A549 (cell line): ENCODE measurements around the gene HHATL. TPM values are rescaled to one million over a fixed set of nuclear protein-coding genes. Genes with fewer than 3 reads are reported as not detected.

Experiments used
- ATAC-seq, 2 experiments: fragments of 200-7000 bp in 1 of 2; fragments of >200 bp in 1 of 2; cut with Nextera tagmentation in 1 of 2; cut with Tn5 transposase in 1 of 2; 3 replicates each; pipeline versions ENCODE4 v1.8.0 to v1.9.1; 2018 to 2020; ENCODE audit warnings: mild to moderate bottlenecking in 1 of 2, moderate library complexity in 1 of 2
- CTCF ChIA-PET: fragments of 300-600 bp; sonication (Branson Sonifier 250); formaldehyde crosslinking; extraction: SDS; loops from one replicate; lab custom pipeline; 2021; ENCODE audit warnings: antibody characterized with exemption, inconsistent platforms; lab: Yijun Ruan, JAX
- POLR2A ChIA-PET: fragments of 350-600 bp; formaldehyde crosslinking; extraction: SDS; loops from one replicate; lab custom pipeline; 2021; ENCODE audit warnings: antibody characterized with exemption, inconsistent platforms; lab: Yijun Ruan, JAX
- DNase-seq, 2 experiments: peaks; one replicate each; pipeline versions ENCODE4 v3.0.0 to v3.0.0-alpha.2; 2011 to 2016; ENCODE audit warnings: low read depth in 1 of 2, low spot score in 1 of 2
- FAIRE-seq: peaks from 2 replicates; lab custom pipeline; 2011; peaks lifted over from hg19 to GRCh38; lab: Jason Lieb, UNC
- H3K27ac ChIP-seq, 2 experiments: fragments of >200 bp; sonication (Bioruptor Twin); formaldehyde crosslinking; 3 replicates each; pipeline ENCODE4 v1.5.1; 2016 to 2017
- H3K4me1 ChIP-seq: fragments of >200 bp; sonication (Bioruptor Twin); formaldehyde crosslinking; 3 replicates; pipeline ENCODE4 v1.6.1; 2016
- H3K4me2 ChIP-seq: fragments of >200 bp; sonication (Bioruptor Twin); formaldehyde crosslinking; 3 replicates; pipeline ENCODE4 v1.6.1; 2016
- H3K4me3 ChIP-seq: fragments of >200 bp; sonication (Bioruptor Twin); formaldehyde crosslinking; 3 replicates; pipeline ENCODE4 v1.5.1; 2016
- H3K9me3 ChIP-seq: fragments of >200 bp; sonication (Bioruptor Twin); formaldehyde crosslinking; 3 replicates; pipeline ENCODE4 v1.6.1; 2016
- BHLHE40 ChIP-seq: IDR thresholded peaks from 2 replicates; pipeline ENCODE4 v1.6.1; 2012; ENCODE audit warnings: low read depth, low read length, inconsistent platforms
- CHD2 ChIP-seq: fragments of 150-350 bp; IDR thresholded peaks from 2 replicates; pipeline ENCODE4 v1.6.1; 2014; ENCODE audit warnings: low read length; ENCODE audit not compliant: partially characterized antibody
- CHD4 ChIP-seq: fragments of 200-600 bp; sonication (generic); IDR thresholded peaks from 2 replicates; pipeline ENCODE4 v1.6.1; 2016; ENCODE audit warnings: antibody characterized with exemption, mild to moderate bottlenecking, borderline replicate concordance
- CTCF ChIP-seq: fragments of >200 bp; sonication (Bioruptor Twin); formaldehyde crosslinking; IDR thresholded peaks from 3 replicates; pipeline ENCODE4 v1.5.1; 2016
- E2F6 ChIP-seq: IDR thresholded peaks from 2 replicates; pipeline ENCODE4 v1.6.1; 2012; ENCODE audit warnings: low read depth, borderline replicate concordance
- EHF ChIP-seq: fragments of 250-450 bp; sonication (Bioruptor Pico); IDR thresholded peaks from 2 replicates; pipeline ENCODE4 v1.5.0; 2020; ENCODE audit warnings: mild to moderate bottlenecking
- EHMT2 ChIP-seq: fragments of 200-600 bp; sonication (generic); IDR thresholded peaks from 2 replicates; pipeline ENCODE4 v1.6.1; 2016; ENCODE audit warnings: antibody characterized with exemption, low read depth, mild to moderate bottlenecking, moderate library complexity
- ESRRA ChIP-seq: fragments of 150-350 bp; IDR thresholded peaks from 2 replicates; pipeline ENCODE4 v1.6.1; 2014; ENCODE audit warnings: mild to moderate bottlenecking, low read length, borderline replicate concordance
- FOSB ChIP-seq: fragments of 250-450 bp; sonication (Bioruptor Pico); IDR thresholded peaks from 2 replicates; pipeline ENCODE4 v1.5.0; 2020; ENCODE audit warnings: mild to moderate bottlenecking, moderate library complexity
- FOSL2 ChIP-seq, 2 experiments: fragments of 450-650 bp in 1 of 2; fragments of >200 bp in 1 of 2; sonication (Bioruptor Twin) in 1 of 2; formaldehyde crosslinking; IDR thresholded peaks; 2 replicates each; pipeline versions ENCODE4 v1.5.0 to v1.6.1; 2016 to 2020; ENCODE audit warnings: mild to moderate bottlenecking in 1 of 2, moderate library complexity in 1 of 2
- HEYL ChIP-seq: fragments of 250-450 bp; sonication (Bioruptor Pico); IDR thresholded peaks from 2 replicates; pipeline ENCODE4 v1.8.0; 2021; ENCODE audit warnings: mild to moderate bottlenecking, moderate library complexity
- HMGXB4 ChIP-seq: fragments of 250-450 bp; sonication (Bioruptor Pico); IDR thresholded peaks from 2 replicates; pipeline ENCODE4 v1.5.0; 2021; ENCODE audit warnings: mild to moderate bottlenecking, moderate library complexity, borderline replicate concordance
- MAFK ChIP-seq: fragments of 450-650 bp; IDR thresholded peaks from 2 replicates; pipeline ENCODE4 v1.6.1; 2014; ENCODE audit not compliant: partially characterized antibody
- MAZ ChIP-seq: fragments of 150-350 bp; IDR thresholded peaks from 2 replicates; pipeline ENCODE4 v1.6.1; 2014; ENCODE audit warnings: antibody characterized with exemption, low read depth, low read length, borderline replicate concordance
- PBX3 ChIP-seq: IDR thresholded peaks from 2 replicates; pipeline ENCODE4 v1.6.1; 2012
- POLR2A ChIP-seq: IDR thresholded peaks from 2 replicates; pipeline ENCODE4 v1.6.1; 2012; ENCODE audit warnings: mild to moderate bottlenecking, low read length
- REST ChIP-seq: fragments of 200-600 bp; sonication (generic); IDR thresholded peaks from 2 replicates; pipeline ENCODE4 v1.6.1; 2016; ENCODE audit warnings: antibody characterized with exemption, mild to moderate bottlenecking, moderate library complexity
- TFCP2L1 ChIP-seq: fragments of 250-450 bp; sonication (Bioruptor Pico); IDR thresholded peaks from 2 replicates; pipeline ENCODE4 v1.5.0; 2021; ENCODE audit warnings: mild to moderate bottlenecking
- ZFP36 ChIP-seq: fragments of 450-650 bp; IDR thresholded peaks from 2 replicates; pipeline ENCODE4 v1.6.1; 2014; ENCODE audit warnings: borderline replicate concordance; ENCODE audit not compliant: partially characterized antibody
- WGBS: methylation state at CpG from one replicate; pipeline ENCODE4 v1.1.6; 2017; ENCODE audit errors: missing lambda C conversion rate; 5-methylcytosine and 5-hydroxymethylcytosine counted together
- polyA plus RNA-seq, 4 experiments: library from polyadenylated mRNA; depleted of rRNA in 3 of 4; stranded (reverse); fragments of >200 nt; fragmentation: RNase III in 1 of 4; extraction: RNeasy Plus Mini Kit Qiagen cat#74134 plus additional on column Dnase treatment in 1 of 4; gene quantifications; 2 replicates in 3 of 4; 3 replicates in 1 of 4; pipeline ENCODE4 v1.2.3, GENCODE V29; 2011 to 2017

Gene HHATL
- polyA plus RNA-seq, 2 of the 4 experiments (the other 2 are of a cell fraction): not detected

- peak; percentile 2 for TF ChIP-seq MAFK
- no peak for TF ChIP-seq POLR2A
- no peak for TF ChIP-seq FOSL2 (IDR thresholded peaks at IDR 0.05)
- no peak for TF ChIP-seq FOSL2 (CRISPR knock-in tag; IDR thresholded peaks at IDR 0.05)
- TF ChIP-seq, all 56 proteins: peak for 1
- WGBS: 42% methylated on average over 9 of the region's 9 CpGs
- H3K4me2 ChIP-seq: no peak overlapping the region
- FAIRE-seq (no peak), DNase-seq (no peak), ATAC-seq (no peak)
- H3K4me3 ChIP-seq: no peak overlapping the region
- H3K4me1 ChIP-seq: no peaks in the 10 kb centered on the region
- no peaks in the 10 kb centered on the region for H3K9me3 ChIP-seq
- H3K27ac ChIP-seq: no peak overlapping the region
- POLR2A ChIA-PET: no interaction called here
- CTCF ChIA-PET: no interaction called here
Measured at GRCh38 chr3:42698911-42699230, 3.7 kb downstream of the HHATL start.

GRCh38 chr3:42698216-42698910, 4.2 kb downstream of the HHATL start:
- no peak for DNase-seq
- no peak overlapping the region for H3K4me3 ChIP-seq
- H3K9me3 ChIP-seq: no peaks in the 10 kb centered on the region
- no peak overlapping the region for H3K27ac ChIP-seq
- ChIA-PET POLR2A (no interaction called here), CTCF (no interaction called here)
- WGBS: 41% methylated on average over 4 of the region's 7 CpGs
- no peak overlapping the region for H3K4me2 ChIP-seq
- no peaks in the 10 kb centered on the region for H3K4me1 ChIP-seq
- FAIRE-seq: no peak
- TF ChIP-seq ESRRA (no peak), E2F6 (no peak), CHD4 (no peak), CTCF (no peak)
- ATAC-seq: no peak

- Histone ChIP-seq H3K27ac (no peak overlapping the region), H3K9me3 (no peaks in the 10 kb centered on the region), H3K4me2 (no peak overlapping the region), H3K4me3 (no peak overlapping the region), H3K4me1 (no peaks in the 10 kb centered on the region)
- FAIRE-seq (no peak), ATAC-seq (no peak), DNase-seq (no peak)
- WGBS: 45% methylated on average over 15 of the region's 18 CpGs
- ChIA-PET POLR2A (no interaction called here), CTCF (interaction anchor here (1.0 kb wide), 1 partner anchor 32 kb away, joined by 3 read pairs; no protein-coding TSS in a partner anchor)
- TF ChIP-seq TFCP2L1 (CRISPR knock-in tag): no peak
- TF ChIP-seq ZFP36: no peak
- no peak for TF ChIP-seq FOSB
- no peak for TF ChIP-seq HEYL (CRISPR knock-in tag)
- no peak for TF ChIP-seq PBX3
- no peak for TF ChIP-seq CTCF
- TF ChIP-seq CHD2: no peak
- TF ChIP-seq BHLHE40: no peak
- no peak for TF ChIP-seq EHF (CRISPR knock-in tag)
- no peak for TF ChIP-seq ESRRA
- TF ChIP-seq EHMT2: no peak
- no peak for TF ChIP-seq HMGXB4
- TF ChIP-seq MAZ: no peak
- TF ChIP-seq MAFK: no peak
- no peak for TF ChIP-seq REST
Measured at GRCh38 chr3:42697289-42698051, 5.1 kb downstream of the HHATL start.
